Amygdala (tissue), 56 donors: Measurements from ENCODE around the gene PTPRN2.
"Not testable (repeated sequence)": the region's sequence is repeated elsewhere in the genome, so short reads cannot be mapped to it uniquely, and the experiment has no call there.

Experiments used
- DNase-seq, 56 donors: peaks; one replicate each; lab custom pipeline; 2025; lab: John Stamatoyannopoulos, UW

The PTPRN2 gene

DNA sequence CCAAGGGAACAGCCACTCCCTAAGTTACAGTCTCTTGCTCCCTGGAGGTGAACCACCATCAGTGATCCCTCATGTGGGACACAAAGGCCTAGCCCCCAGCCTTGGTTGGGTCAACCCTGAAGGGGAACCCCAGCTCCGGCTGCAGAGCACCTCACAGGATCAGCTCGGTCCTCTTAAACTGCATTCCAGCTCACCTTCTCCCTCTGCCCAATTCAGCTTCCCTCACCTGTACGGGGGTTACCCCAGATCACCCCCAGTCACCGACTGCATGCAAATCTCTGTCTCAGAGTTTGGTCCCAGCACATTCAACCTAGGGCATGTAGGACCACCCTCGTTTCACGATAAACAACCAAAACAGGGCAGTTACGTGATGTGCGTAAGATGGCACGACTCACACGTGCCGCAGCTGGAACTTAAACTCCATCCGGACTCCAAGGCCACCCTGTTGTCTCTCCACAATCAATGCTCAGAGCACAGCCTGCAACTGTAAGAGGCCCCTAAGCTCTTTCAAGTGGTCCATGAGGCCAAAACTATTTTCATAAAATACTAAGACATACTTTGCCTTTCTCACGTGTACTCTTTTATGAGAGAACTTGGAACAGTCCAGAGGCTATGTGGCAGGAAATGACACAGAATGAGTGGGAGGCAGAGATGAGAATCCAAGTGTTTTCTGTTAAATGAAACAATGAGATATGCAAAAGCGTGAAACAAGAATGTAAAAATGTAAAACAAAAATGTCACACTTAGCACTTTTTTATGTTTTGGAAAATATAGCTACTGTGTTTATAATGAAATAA, 285.2 kb downstream of the PTPRN2 start:
- DNase-seq, result no peak

DNA sequence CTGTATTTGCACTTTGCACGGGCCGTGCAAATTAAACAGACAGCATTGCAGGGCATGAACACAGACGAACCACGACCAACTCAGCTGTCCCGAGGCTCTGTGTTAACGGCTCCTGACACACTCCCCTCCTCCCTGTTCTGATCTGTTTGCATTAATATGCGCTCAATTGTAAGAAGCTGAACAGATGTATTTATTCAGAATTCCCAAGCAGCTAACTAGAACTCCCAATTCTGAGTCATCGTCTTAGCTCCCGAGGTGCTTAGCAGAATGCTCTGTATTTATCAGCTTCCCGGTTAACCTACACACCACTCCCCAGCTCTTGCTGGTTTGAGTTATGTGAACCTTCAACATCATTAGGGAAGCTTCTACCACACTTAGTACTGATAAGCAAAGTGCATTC, 286.4 kb downstream of the PTPRN2 start:
- no peak for DNase-seq

DNA sequence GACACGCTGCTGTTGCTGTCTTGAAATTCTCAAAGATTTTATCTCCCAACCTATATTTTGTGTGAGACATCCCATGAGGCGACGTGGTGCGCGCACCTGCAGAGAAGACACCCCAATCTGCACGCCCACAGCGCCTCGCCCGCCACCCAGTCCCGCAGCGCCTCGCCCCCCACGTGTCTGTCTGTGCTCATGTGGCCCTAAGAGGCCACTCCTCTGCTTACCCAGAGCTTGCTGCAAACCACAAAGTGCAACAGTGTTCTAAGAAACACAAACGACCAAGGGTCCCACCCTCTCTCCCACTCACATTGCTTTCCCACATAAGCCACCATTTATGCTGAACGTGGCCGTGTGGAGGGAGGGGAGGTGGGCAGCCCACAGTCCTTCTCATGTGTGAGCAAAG, 287.2 kb downstream of the PTPRN2 start:
- DNase-seq, result no peak

DNA sequence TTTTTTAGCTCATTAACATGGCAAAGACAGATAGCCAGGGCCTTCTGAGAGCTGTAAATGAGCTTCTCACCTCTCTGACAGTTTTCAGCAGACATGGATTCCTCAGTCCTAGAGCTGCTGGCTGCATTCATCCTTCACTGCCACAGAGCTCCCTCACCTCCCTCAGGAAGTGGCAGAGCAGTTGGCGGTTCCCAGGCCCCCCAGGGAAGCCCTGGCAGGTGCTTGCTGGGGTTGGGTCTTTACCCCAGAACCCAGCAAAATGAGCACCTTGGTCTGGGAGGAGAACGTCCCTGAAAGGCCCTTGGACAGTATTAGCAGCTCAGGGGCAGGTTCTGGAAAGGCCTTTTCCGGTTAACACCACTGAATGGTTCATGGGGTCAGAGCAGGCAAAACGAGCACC, 288.0 kb downstream of the PTPRN2 start:
- DNase-seq, result no peak

DNA sequence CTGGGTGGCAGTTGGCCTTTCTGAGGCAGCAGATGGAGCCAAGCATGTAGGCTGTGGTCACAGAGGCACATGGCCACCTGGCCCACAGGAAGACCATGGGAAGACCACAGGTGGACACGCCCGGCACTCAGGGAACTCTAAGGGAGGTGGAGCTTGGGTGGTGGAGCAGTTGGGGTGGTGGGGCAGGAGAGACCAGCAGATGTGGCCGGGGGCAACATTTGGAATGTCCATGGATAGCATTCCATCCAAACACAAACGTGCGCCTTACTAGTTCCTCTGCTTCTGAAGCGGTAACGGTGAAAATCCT, 290.9 kb downstream of the PTPRN2 start:
- DNase-seq, result no peak

DNA sequence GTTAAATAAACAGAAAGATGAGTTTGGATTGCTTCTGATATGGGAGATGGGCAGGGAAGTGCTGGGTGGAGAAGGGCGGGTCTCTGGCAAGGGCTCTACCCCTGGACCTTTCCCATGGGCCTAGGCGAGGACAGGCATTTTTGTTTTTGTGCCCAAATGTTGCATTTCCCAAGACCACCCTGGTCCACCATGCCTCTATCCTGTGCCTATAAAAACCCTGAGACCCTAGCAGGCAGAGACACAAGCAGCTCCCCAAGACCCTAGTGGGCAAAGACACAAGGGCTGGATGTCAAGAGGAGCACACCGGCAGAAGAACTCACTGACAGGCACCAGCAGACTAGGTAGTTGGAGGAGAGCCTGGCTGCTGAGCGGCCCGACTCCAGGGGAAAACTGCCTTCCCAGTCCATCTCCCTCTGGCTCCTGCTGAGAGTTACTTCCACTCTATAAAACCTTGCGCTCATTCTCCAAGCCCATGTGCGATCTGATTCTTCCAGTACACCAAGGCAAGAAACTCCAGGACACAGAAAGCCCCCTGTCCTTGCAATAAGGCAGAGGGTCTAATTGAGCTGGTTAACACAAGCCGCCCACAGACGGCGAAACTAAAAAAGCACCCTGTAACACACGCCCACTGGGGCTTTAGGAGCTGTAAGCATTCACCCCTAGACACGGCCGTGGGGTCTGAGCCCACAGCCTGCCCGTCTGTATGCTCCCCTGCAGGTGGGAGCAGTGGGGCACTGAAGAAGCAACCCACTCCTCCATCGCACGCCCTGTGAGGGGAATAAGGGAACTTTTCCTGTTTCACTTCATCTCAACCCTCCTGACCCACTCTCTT, 291.4 kb downstream of the PTPRN2 start:
- no peak for DNase-seq

GRCh38 chr7:158294468-158295215, 293.0 kb downstream of the PTPRN2 start:
- DNase-seq, result not testable (repeated sequence)

DNA sequence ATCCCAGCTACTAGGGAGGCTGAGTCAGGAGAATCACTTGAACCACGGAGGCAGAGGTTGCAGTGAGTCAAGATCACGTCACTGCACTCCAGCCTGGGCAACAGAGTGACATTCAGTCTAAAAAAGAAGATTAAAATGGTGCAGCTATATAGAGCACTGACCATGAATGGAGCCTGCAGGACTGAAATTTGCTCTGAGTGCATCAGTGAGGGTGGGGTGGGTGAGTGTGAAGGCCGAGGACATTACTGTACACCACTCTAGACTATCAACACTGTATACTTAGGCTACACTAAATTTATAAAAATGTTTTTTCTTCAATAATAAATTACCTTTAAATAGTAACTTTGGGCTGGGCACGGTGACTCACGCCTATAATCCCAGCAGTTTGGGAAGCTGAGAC, 294.7 kb downstream of the PTPRN2 start:
- no peak for DNase-seq

GRCh38 chr7:158291998-158292397, 295.6 kb downstream of the PTPRN2 start:
- no peak for DNase-seq

DNA sequence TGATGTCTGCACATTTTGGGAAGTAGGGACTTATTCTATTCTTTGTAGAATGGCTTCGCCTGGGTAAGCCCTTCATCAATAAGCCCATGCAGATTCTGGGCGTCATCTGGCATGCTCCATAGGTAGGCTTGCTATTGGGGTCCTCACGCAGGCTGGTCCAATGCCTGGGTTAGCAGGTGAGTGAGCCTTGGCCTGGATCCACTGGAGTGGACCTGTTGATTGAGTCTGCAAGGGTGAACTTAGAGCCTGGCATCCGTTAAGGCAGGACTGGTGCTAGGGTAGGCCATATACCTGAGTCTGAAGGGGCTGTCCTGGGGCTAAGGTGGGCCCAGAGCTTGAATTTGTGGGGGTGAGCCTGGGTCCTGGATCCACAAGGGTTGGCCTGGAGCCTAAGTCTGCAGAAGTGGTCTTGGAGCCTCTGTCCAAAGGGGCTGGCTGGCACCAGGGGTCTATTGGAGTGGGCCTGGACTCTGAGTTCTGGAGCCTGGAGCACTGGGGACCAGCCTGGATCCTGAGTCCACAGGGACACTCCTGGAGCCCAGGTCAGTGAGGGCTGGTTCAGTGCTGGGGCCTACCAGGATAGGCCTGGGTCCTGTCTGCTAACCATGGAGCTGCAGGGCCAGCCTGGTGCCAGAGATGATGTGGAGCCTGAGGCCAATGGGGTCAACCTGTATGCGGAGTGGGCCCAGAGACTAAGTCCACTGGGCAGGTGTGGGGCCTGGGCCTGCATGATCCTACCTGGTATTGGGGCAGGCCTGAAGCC, 297.7 kb downstream of the PTPRN2 start:
- DNase-seq, result no peak

DNA sequence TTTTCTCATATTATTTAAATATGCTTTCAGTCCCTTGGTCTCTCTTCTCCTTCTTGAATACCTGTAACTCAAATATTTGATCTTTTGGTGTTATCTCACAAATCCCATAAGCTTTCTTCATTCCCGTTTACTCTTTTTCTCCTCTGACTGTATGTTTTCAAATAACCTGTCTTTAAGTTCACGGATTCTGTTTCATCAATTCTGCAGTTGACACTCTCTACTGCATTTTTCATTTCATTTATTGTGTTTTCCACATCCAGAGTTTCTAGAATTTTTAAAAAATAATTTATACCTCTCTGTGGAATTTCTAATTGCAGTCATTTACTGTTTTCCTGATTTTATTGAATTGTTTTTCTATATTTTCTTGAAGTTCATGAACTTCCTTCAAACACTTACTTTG, 298.4 kb downstream of the PTPRN2 start:
- DNase-seq, result no peak

DNA sequence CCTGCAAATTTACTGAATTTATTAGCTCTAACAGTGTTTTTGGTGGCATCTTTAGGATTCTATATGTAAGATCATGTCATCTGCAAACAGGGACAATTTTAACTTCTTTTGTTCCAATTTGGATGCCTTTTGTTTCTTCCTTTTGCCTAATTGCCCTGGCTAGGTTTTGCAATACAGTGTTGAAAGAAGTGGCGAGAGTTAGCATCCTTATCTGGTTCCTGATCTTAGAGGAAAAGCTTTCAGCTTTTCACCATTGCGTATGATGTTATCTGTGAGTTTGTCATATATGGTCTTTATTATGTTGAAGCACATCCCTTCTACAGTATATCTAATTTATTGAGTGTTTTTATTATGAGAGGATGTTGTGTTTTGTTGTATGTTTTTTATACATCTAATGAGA, 301.4 kb downstream of the PTPRN2 start:
- no peak for DNase-seq

DNA sequence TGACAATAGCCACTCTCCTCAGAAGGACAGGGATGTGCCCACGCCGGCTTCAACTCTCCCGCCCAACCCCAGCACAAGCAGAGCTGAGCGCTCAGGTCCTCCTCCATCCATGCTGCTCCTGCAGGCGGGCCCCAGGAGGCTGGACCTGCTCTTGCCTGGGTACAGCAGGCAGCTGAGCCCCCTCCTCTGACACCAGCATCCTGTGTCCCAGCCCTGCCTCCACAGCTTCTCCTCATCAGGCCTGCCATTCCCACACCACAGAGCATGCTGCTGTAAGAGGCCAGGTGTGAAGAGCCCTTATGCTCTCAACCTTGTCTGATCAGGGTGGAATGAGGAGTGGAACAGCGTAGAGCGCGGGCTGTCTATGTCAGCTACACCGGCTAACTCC, 302.2 kb downstream of the PTPRN2 start:
- no peak for DNase-seq

GRCh38 chr7:158284617-158285382, 302.8 kb downstream of the PTPRN2 start:
- no peak for DNase-seq

GRCh38 chr7:158284121-158284520, 303.5 kb downstream of the PTPRN2 start:
- DNase-seq, result peak in 2 of 56 donors; percentile 24 to 33

DNA sequence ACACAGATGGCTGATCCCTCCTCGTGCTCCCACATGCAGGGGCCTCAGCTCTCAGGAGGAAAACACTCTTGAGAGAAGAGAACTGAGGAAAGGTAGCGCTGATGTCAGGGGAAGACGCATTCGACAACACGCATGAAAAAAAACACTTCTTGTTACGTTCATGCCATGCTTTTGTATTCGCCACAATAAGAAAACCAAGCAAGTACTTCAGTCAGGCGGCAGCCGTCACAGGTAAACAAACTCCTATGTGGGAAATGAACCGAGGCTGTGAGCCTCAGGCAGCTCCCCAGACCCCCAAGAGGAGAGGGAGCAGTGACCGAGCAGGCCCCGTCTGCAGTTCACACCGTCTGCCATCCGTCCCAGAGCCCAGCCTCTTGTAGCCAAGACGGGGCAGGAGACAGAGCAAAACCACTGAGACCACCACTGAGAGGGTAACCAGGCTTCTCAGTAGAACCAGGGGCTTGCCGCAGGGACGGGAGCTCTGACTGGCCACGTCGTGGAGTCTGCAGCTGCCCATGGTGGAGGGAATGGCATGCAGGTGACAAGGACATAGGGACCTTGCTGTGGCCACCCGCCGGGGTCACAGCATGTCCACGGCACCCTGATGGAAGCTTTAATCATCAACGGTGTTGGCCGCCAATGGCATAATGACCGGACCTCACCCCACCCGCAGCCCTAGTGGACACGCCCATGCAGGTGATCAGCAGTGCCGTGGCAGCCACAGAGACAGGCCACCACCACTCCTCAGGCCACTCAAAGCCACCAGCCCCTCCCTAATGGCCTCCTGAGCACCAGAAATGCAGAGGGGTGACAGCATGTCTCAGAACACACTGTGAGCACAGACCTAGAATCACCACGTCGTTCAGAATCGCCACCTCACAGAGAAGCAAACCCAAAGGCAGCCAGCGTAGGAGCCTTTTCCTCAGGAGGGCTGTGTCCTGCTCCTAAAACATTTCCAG, 304.3 kb downstream of the PTPRN2 start:
- no peak for DNase-seq

DNA sequence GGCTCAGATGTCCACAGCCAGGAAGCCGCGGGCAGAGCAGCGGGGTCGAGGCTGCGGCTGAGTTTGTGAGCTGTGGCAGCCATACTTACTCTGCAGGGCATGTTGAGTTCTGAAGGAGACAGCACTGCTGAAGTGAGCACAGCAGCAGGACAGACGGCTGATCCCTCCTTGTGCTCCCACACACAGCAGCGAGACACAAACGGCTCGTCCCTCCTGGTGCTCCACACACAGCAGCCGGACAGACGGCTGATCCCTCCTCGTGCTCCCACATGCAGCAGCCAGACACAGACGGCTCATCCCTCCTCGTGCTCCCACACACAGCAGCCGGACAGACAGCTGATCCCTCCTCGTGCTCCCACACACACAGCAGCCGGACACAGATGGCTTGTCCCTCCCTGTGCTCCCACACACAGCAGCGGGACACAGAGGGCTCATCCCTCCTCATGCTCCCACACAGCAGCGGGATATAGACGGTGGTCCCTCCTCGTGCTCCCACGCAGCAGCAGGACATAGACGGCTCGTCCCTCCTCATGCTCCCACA, 305.1 kb downstream of the PTPRN2 start:
- DNase-seq, result peak in 3 of 56 donors; percentile 21 to 53 (median 41)

- no peak for DNase-seq
Measured at GRCh38 chr7:158281441-158281840, 306.2 kb downstream of the PTPRN2 start.
